Stimulated activated CD4-positive, alpha-beta T cell treated with anti-CD3 and anti-CD28 coated beads, TNF-alpha, amount 100 ng/mL, for 24 hours (primary cell): ENCODE data around the gene CITED2.
A peak's percentile ranks its signal among the peaks of the same experiment; 100 is the strongest.
"Not testable (repeated sequence)": the region's sequence is repeated elsewhere in the genome, so short reads cannot be mapped to it uniquely, and the experiment has no call there.

Experiments used
- DNase-seq, 3 experiments: peaks; one replicate each; pipeline ENCODE4 v3.0.0-alpha.2; 2020; ENCODE audit warnings: low read depth in 3 of 3

Gene CITED2, protein sequence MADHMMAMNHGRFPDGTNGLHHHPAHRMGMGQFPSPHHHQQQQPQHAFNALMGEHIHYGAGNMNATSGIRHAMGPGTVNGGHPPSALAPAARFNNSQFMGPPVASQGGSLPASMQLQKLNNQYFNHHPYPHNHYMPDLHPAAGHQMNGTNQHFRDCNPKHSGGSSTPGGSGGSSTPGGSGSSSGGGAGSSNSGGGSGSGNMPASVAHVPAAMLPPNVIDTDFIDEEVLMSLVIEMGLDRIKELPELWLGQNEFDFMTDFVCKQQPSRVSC

DNA sequence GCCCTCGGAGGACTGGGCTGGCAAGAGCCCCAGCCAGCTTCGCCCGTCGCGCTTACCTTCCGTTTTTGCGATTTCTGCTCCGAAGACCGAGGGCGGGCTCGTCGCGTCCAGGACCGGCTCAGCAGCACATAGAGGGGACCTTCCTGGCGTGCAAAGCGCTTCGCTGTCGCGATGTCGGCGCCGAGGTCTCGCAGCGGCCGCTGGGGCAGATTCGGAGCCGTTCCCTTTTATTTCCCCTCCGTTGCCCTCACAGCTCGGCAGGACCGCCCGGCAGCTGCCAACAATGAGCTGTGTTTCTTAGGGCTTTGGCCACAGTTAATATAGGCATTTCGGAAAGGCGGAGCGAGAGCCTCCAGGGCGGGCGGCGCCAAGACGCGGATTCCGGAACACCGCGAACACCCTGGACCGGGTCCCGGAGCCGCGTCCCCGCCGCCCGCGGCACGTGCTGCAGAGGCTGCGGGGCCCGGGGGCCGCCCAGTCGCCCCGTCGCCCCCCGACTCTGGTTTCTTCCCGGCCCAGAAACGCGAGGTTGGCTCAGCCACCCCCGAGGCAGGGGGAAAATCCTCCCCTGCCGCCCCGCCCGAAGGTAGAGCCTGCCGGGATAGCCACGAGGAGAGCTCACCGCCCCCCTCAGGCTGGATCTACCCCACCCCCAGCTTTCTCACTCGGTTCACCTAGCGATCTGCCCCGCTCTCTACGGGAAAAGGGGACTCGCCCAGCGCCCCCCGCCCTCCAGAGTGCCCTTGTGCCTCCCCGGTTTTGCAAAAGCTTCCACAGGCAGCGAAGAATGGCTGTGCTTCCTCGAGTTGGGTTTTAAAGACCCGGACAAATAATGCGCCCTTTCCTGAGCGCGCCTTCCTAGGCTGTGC is at the start of gene CITED2:
TSS of gene CITED2 (minus strand) at position 292 of the 869 bp plus-strand sequence. CDS start 704 bp downstream, outside the sequence.
- DNase-seq, result peak; percentile 79 to 86 (median 85)

DNA sequence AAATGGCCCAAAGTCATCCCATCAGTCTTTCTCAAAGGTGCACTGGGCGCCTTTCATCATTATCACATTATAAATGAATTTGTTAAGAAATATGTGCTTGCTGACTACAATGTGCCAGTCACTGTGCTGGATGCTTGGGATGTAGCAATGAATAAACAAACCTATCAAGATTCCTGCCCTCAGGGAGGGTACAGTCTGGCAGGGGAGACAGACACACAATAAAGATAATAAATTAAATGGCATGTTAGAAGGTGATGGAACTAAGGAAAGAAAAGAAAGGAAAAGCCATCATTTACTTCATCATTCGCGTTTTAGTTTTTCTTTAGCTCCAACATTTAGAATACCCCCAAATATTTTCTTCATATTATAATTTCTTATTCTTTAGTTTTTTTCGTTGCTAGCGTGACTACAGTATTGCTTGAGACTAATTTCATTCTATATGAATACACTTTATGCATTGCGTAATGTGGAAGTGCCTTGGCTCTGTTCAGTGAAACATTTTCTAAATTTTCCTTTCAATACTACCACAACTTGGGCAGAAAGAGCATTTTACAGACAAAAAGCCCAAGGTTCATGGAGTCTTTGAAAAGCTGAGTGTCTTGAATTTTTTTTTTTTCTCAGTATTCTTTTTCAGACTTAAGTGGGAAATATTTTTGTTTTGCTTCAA is 48.7 kb upstream of the CITED2 start:
- no peak for DNase-seq

DNA sequence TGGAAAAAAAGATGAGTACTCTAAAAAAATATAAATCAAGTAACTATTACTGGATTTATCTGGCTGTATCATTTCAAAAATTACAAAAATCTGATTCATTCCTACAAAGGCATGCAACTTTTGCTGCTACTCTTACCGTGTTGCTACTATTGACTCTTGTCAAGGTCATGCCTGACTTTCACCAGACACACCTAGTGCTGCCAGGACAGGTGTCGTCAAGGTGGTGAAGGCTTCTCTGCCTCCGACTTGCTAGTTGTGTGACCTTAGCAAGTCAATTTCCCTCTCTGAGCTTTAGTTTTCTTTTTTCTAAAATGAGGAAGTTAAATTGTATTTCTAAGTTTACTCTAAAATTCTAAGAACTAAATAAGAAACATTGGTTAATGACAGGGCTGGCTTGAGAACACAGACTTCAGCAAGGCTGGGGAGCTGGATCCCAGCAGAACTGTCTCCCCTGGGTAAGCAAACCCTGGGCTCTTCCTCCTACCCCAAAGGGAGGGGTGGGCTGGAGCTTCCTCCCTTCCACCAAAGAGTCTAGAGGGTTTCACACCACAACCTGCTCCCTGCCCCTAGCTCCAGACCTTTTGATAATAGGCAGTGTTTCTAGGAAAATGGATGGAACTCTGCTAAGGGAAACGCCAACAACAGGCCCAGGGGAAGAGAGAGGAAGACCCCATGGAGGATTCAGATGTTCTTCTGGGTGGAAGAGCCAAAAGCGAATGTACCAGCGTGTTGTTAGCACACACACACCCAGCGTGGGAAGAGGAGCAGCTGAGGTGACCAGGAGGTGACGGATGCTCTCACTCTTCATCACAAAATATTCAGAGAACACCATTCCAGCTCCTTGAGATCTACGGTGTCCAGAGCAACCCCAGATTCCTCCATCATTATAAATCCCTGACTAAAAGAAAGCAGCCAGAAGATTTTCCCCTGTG is 47.9 kb upstream of the CITED2 start:
- no peak for DNase-seq

DNA sequence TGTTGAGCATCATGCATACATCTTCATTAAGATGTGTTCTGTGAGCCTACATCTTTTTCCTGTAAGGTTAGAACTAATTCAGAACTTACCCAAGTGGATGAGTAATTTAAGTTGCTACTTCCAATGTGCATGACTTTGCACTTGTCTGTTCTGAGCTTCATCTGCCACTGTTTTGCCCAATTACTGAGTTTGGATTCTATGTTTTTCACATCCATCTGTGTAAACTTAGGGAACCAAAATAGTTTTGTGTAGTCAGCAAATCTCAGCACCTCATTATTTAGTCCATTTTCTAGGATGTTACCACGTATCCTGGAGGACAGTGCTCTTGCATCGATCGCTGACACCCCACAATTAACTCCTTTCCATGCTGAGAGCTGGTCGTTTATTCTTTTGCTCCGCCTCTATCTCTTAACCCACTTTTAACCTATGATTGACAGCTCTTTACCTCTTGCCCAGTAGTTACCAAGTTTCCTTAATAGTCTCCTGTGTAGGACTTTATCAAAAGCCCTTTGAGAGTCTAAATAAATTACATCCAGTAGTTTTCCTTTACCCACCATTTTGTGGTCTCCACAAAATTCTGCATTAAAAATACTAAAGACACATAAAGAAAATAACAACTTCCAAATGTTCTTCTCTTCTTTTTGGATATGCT is 44.2 kb upstream of the CITED2 start:
- DNase-seq, result no peak

DNA sequence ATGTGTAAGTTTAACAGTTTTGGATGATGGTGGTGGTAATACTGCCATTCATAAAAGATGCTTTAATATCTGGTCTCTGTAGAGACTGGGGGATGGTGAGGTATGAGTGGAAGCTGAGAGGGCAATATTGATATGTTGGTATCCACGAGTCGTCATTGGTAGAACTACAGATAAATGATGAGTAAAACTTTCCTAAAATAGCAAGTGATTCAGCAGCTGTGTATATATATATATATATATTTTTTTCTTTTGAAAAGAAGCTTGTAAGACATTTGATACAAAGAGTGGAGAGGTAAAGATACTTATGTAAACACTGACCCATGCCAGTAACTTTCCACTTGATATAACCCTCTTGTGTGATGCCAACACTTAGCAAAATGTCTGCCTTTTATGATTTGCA is 41.7 kb upstream of the CITED2 start:
- DNase-seq, result no peak

DNA sequence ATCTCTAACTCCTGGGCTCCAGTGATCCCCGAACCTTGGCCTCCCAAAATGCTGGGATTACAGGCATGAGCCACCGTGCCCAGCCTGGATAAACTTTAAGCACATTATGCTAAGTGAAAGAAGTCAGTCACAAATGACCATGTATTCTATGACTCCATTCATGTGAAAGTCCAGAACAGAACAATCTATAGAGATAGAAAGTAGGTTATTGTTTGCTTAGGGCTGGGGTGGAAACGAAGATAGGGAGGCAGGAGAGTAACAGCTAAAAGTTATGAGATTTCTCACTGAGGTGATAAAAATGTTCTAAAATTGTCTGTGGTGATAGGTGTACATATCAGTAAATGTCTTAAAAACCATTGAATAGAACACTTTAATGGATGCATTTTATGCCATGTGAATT is 40.9 kb upstream of the CITED2 start:
- no peak for DNase-seq

DNA sequence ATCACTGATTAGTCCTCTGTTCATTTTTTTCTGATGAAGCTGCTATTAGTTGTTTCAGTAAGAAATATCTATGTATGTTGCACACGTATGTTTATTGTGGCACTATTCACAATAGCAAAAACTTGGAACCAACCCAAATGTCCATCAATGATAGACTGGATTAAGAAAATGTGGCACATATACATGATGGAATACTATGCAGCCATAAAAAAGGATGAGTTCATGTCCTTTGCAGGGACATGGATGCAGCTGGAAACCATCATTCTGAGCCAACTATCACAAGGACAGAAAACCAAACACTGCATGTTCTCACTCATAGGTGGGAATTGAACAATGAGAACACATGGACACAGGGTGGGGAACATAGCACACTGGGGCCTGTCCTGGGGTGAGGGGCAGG is 37.7 kb upstream of the CITED2 start:
- DNase-seq, result not testable (repeated sequence)

DNA sequence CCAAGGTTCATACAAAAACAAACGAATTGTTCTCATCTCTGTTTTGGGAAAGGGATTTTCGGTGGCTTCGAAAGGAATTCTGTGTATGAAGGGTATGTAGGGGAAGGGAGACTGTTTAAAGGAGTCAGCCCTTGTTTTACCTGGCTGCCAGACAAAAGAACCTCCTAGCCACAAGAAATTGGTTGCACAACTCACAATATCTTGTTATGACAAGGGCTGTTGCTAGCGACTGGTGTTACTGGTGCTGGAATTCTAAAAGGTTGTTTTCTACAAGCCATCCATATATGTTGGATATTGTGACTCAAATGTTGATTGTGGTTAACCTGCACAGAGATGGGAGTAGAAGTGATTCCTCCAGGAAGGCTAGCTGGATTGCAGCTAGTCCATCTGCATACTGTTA is 34.6 kb upstream of the CITED2 start:
- no peak for DNase-seq

DNA sequence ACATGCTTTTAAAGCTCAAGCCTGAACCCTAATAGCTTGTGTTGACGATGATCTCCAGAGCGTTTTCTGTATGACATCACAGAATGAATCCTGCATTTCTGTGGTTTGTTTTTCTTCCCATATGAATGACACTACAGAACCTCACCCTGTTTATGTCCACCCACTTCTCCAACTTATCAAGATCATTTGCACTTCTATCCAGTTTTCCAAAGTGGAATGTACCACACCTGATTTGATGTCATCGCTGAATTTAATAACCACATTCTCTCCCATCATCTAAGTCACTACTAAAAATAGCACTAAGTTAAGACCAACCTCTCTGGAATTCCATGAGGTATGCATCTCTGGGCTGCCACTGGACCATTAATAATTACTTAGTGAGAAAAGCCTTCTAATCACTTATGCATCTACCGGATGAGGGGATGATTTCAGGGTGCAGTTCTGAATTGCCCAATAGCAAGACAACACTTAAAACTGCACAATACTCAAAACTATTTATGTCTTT is 33.3 kb upstream of the CITED2 start:
- DNase-seq, result no peak

DNA sequence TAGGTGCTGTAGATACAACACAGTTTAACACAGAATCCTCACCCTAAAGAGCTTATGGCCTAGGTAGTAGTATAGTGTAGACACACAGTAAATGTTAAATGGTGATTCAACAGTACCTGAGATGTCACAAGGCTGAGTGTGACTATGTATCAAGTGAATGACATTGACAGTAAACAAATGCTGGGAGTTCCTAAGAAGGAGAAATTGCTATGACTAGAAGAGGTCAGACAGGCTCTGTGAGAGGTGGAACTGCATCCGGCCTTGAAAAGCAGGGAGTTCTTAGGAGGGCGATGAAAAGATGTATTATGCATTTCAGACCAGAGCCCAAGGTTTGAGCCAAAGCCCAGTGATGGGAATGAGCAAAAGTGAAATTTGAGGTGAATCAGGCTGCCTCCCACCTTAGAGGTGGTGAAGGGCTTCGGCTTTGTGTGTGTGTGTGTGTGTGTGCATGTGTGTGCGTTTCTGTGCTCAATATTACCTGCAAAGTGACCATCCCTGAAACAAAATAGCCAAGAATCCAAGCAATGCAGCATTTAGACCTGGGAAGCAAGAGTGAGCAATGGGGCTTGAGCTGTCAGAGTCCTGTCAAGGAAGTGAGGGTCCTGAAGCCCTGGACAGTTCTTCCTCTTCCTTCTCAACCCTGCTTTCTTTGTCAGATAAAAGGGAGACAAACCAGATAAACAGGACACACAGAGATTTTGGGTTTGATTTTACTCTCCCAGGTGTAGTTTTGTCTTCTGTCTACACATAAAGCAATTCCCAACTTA is 32.3 kb upstream of the CITED2 start:
- DNase-seq, result no peak

DNA sequence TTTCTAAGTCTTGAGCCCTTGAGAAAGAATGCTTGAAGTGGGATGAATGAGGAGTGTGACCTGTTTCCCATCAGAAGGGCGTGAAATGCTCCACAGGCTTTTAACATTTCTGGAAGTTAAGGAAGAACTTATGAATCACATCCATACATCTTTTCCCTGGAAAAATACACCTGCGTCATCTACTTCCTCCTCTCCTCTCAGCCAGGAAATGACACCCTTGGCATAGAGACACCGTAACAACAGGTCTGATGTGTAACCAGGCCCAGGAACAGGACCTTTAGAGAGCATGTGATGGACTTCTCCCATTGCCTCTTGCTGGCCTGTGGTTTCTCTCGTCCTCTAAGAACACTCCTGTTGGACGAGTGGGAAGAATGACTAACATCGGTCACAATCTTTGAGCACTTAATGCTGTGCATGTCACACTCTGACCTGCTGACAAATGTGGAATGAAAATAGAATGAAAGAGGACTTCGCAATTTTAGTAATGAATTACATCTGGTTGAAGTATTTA is 28.5 kb upstream of the CITED2 start:
- no peak for DNase-seq

DNA sequence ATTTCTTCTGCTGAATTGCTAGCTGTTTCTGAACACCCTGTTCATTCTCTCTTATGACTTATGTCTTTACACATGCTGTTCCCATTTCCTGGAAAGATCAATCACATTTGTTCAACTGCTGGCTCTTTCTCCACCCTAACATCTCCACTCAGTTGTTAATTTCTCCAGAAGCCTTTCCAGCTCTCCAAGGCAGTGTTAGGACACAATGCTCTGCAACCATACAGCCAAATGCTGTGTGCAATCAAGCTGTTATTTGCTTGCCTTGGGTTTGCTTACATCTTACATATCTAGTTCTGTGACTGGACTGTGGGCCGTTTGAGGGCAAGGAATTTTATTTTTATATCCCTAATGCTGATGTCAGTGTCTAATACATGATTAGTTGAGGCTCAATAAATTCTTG is 24.2 kb upstream of the CITED2 start:
- DNase-seq, result no peak

DNA sequence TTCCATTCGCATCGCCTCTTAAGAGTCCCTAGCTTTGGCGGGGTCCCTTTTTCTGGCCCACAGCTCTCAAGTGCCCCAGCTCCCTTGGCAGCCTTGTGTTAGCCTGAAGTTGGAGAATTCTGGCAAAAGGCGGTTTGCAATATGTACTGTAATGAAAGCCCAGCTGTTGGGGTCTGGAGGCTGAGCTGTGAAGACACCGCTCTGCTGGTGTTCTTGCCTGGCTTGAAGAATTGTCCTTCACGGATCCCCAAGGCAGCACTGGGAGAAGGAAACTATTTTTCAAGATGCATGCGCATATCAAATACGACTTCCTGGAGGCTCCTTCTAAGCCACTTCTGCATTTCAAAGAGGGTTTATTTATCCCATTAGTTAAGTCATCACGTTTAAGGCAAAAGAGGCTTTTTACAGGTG is 21.4 kb upstream of the CITED2 start:
- DNase-seq, result no peak

DNA sequence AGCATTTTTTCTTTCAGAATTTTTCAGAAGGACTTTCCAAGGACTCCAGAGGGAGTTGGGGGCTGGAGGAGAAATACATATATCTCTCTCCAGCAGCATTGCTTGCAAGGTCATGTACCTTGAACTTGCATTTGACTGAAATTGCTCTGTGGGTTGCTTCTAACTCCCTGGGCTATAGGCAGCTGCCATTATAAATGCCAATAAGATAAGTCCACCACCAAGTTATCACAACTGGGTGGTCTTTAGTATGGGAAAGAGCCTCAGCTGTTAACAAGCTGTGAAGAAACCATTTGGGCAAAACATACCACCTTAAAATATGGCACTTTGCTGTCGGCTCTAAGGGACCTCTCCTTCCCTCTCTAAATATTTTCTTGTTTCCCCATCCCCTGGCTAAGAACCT is 20.9 kb upstream of the CITED2 start:
- no peak for DNase-seq

DNA sequence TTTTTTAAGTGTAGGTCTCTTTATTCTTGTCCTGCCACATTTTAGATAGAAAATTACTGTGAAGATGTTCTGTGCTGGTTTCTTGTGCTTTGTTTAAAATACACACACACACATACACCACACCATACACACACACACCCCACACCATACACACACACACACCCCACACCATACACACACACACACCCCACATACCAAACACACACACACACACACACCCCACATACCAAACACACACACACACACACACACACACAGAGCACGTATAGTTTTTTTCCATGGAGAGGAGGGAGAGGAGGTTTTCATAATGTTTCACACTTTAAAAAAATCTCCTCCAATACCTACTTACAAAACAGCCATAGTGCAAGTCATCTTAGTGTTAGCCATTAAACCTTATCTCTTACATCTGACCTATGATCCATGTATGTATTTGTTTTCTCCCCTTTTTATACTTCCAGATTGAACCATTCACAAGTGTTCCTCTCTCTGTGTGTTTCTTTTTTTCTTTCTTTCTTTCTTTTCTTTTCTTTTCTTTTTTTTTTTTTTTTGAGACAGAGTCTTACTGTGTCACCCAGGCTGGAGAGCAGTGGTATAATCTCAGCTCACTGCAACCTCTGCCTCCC is 19.7 kb upstream of the CITED2 start:
- no peak for DNase-seq

DNA sequence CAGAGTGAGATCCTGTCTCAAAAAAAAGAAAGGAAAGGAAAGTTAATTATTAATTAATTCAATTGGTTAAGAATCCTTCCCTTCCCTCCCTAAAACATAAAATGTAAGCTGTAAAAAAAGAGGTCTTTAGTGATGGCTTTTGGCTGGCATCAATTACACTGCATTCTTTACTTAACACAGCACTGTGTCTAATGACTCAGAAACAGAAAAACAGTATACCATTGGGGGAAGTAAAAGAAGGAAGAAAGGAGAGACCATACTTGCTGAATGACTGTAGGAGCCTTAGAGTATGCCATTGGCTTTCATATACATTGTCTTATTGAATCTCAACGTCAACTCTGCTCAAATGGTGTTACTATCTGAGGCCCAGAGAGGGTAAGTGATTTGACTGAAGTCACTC is 18.3 kb upstream of the CITED2 start:
- no peak for DNase-seq

DNA sequence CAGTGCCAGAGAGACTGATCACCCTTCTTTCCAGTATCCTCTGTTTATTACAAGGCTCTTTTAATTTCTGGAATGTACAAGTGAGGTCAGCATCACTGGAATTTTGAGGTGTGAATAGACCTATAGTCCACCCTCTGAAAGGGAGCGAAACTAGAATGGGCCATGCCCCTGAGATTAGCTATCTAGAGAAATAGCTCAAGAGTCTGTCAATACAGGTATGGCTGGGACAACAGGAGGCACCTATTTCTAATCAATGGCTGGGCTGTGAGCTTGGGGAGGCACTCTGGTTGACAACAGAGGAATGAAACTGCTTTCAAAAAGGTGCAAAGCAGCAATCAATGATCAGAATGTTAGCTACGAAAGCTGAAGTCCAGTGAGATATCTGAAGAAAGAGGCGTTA is 17.3 kb upstream of the CITED2 start:
- no peak for DNase-seq

DNA sequence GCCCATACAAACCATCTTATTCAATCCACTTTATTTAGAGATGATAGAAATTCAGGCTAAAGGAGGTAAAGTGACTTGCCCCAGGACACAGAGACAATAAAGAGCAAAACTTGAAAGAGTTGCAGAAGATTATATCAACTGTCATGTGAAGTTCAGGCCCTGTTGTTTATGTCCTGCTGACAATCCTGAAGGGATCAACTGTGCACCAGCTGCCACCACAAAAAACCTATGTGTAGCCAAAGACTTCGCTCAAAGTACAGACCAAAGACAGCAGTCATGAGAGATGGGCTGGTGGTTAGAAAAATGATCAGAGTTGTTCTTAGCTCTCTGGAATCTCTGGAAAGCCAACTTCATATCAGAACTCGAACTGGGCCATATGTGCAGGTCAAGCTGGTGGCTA is 16.0 kb upstream of the CITED2 start:
- DNase-seq, result no peak

DNA sequence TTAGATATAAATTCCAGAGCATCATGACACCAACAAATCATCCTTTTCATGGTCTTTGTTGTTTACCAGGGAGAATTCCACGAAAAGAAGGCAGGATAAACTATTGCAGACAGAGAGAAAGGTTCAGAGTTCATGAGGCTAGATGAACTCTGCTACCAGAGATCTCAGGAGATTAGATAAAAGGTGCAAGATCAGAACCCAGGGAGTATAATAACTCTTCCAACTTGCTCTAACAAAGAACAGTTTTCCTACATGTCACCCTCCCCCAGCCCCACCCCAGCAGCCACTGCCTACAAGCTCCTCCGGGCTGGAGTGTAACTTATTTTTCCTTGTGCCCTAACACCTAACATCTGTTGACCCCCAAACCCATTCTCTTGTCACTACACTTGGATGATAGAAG is 13.9 kb upstream of the CITED2 start:
- DNase-seq, result no peak
